ENCODE measurements around the gene PLEKHG3. TPM values are rescaled to one million over a fixed set of nuclear protein-coding genes. Genes with fewer than 3 reads are reported as not detected.

The PLEKHG3 gene
- total and polyA plus RNA-seq, 9 donors: 17.5 to 92.9 (median 67.7) TPM

DNA sequence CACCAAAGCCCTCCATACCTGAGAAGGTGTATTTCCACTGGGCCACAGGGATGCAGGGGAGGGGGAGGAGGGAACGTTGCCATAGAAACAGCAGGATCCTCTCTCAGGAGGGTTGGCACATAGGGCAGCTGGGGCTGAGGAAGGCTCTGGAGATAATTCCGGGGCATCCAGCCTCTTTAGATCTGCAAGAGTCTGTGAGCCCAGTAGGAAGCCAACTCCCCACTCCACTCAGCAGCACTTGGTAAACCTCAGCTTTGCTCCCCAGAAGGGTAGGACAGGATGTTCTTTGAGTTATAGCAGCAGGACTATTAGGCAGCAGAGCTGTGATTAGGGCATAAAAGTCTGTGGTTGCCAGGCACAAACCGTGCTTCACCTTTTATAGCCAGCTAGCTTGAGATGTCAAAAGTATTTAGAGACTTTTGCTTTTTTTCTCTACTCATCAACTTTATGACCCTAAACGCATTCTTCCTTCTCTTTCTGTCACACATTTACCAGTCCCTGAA lies 7.8 kb upstream of the PLEKHG3 start:
- Histone ChIP-seq H3K4me1 (ENCODE audit: insufficient read depth) (peaks cover 2% of the 10 kb centered on the region), H3K27me3 (no peaks in the 10 kb centered on the region), H3K4me3 (no peak overlapping the region), H3K9me3 (no peaks in the 10 kb centered on the region), H3K36me3 (no peaks in the 10 kb centered on the region), H3K27ac (no peak overlapping the region)
- no peak for DNase-seq
- intact Hi-C loops (cut with DNase I): no loop called here
- TF ChIP-seq EP300 (IDR thresholded peaks at IDR 0.05) (no peak), POLR2A (IDR thresholded peaks at IDR 0.05) (no peak)
- TF ChIP-seq, protein P1, sequence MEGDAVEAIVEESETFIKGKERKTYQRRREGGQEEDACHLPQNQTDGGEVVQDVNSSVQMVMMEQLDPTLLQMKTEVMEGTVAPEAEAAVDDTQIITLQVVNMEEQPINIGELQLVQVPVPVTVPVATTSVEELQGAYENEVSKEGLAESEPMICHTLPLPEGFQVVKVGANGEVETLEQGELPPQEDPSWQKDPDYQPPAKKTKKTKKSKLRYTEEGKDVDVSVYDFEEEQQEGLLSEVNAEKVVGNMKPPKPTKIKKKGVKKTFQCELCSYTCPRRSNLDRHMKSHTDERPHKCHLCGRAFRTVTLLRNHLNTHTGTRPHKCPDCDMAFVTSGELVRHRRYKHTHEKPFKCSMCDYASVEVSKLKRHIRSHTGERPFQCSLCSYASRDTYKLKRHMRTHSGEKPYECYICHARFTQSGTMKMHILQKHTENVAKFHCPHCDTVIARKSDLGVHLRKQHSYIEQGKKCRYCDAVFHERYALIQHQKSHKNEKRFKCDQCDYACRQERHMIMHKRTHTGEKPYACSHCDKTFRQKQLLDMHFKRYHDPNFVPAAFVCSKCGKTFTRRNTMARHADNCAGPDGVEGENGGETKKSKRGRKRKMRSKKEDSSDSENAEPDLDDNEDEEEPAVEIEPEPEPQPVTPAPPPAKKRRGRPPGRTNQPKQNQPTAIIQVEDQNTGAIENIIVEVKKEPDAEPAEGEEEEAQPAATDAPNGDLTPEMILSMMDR (IDR thresholded peaks at IDR 0.05): no peak
- 45 to 56% (median 46%) methylated on average over 4 of the region's 4 CpGs for whole genome bisulfite sequencing, 3 donors

DNA sequence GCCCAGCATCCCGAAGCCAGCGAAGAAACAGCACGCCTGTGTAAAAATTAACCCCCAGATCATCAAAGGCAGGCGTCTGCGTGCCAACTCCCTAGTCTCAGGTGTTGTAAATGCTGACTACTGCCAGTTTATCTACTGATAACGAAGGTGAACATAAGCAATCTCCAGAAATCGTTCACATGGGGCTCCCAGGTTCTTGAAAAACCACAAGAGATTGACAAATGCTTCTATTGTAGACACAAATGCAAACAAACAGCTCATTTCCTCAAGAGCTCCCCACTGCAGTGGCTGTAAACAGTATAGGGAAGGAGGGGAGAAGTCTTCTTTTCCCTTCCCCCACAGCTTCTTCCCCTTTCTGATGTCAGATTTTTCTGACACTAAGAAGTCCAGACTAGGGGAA lies 5.3 kb upstream of the PLEKHG3 start:
- no peak overlapping the region for H3K27ac ChIP-seq

DNA sequence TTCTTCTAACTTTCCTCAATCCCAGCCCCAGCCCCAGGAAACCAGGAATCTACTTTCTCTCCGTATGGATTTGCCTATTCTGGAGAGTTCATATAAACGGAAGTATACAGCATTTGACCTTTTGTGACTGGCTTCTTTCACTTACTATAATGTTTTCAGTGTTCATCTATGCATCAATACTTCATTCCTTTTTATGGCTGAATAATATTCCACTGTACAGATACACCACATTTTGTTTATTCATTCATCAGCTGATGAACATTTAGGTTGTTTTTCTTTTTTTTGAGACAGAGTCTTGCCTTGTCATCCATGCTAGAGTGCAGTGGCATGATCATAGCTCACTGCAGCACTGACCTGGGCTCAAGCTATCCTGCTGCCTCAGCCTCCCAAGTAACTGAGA lies 3.9 kb upstream of the PLEKHG3 start:
- Histone ChIP-seq H3K27me3 (no peaks in the 10 kb centered on the region), H3K4me1 (ENCODE audit: insufficient read depth) (peaks cover 6% of the 10 kb centered on the region), H3K4me3 (no peak overlapping the region), H3K27ac (no peak overlapping the region), H3K36me3 (no peaks in the 10 kb centered on the region), H3K9me3 (no peaks in the 10 kb centered on the region)
- intact Hi-C loops (cut with DNase I): no loop called here
- no peak for DNase-seq
- WGBS, 3 donors: 77 to 94% (median 84%) methylated on average over 2 of the region's 2 CpGs
- TF ChIP-seq POLR2A (IDR thresholded peaks at IDR 0.05): no peak

More for the DNA sequence above, 5.3 kb upstream of the PLEKHG3 start:
- Histone ChIP-seq H3K9me3 (no peaks in the 10 kb centered on the region), H3K4me1 (ENCODE audit: insufficient read depth) (peaks cover 6% of the 10 kb centered on the region), H3K4me3 (no peak overlapping the region), H3K36me3 (no peaks in the 10 kb centered on the region), H3K27me3 (no peaks in the 10 kb centered on the region)
- DNase-seq: no peak
- TF ChIP-seq EP300 (IDR thresholded peaks at IDR 0.05): no peak
- TF ChIP-seq POLR2A (IDR thresholded peaks at IDR 0.05): no peak
- TF ChIP-seq, protein P1 (IDR thresholded peaks at IDR 0.05): no peak
- WGBS, 3 donors: 78 to 87% (median 84%) methylated on average over 7 of the region's 7 CpGs
- intact Hi-C loops (cut with DNase I): no loop called here

DNA sequence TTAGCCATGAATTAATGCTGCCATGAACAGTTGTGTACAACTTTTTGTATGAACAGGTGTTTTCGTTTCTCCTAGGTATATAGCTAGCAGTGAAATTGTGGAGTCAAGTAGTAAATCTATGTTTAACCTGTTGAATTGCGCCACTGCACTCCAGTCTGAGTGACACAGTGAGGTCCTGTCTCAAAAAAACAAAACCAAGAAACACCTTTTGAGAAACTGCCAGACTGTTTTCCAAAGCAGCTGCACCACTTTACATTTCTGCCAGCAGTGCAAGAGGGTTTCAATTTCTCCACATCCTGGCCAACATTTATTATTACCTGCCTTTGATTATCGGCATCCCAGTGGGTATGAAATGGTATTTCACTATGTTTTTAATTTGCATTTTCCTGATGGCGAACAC lies 3.3 kb upstream of the PLEKHG3 start:
- Histone ChIP-seq H3K4me1 (ENCODE audit: insufficient read depth) (peaks cover 8% of the 10 kb centered on the region), H3K9me3 (no peaks in the 10 kb centered on the region), H3K27me3 (no peaks in the 10 kb centered on the region), H3K27ac (no peak overlapping the region), H3K4me3 (no peak overlapping the region), H3K36me3 (no peaks in the 10 kb centered on the region)
- intact Hi-C loops (cut with DNase I): no loop called here
- 93 to 94% (median 94%) methylated on average over 4 of the region's 4 CpGs for WGBS, 3 donors
- TF ChIP-seq EP300 (IDR thresholded peaks at IDR 0.05) (no peak), POLR2A (IDR thresholded peaks at IDR 0.05) (no peak)
- TF ChIP-seq, protein P1 (IDR thresholded peaks at IDR 0.05): no peak
- no peak for DNase-seq

GRCh38 chr14:64701660-64702059 lies 2.6 kb upstream of the PLEKHG3 start:
- no peak for DNase-seq
- Histone ChIP-seq H3K4me3 (no peak overlapping the region), H3K4me1 (ENCODE audit: insufficient read depth) (peaks cover 13% of the 10 kb centered on the region), H3K36me3 (no peaks in the 10 kb centered on the region), H3K9me3 (no peaks in the 10 kb centered on the region), H3K27me3 (no peaks in the 10 kb centered on the region), H3K27ac (no peak overlapping the region)
- intact Hi-C loops (cut with DNase I): no loop called here
- TF ChIP-seq EP300 (IDR thresholded peaks at IDR 0.05): no peak
- TF ChIP-seq, protein P1 (IDR thresholded peaks at IDR 0.05): no peak
- 81 to 94% (median 89%) methylated on average over 1 of the region's 1 CpG for WGBS, 3 donors
